ENCODE results near the gene CBLB. TPM values are rescaled to one million over a fixed set of nuclear protein-coding genes. Genes with fewer than 3 reads are reported as not detected.

Gene CBLB
- total RNA-seq, 2 experiments from 2014 or later: 86.1 to 88.2 TPM

- intact Hi-C loops (cut with micrococcal nuclease): loop anchor here (1.0 to 5.0 kb wide), 9 partner anchors 8 to 558 kb away; no protein-coding TSS in a partner anchor
- no peaks in the 10 kb centered on the region for H3K9me3 Mint-ChIP-seq
- H3K4me3 Mint-ChIP-seq: peak overlapping the region; percentile 94
- no peak for DNase-seq
- CTCF ChIA-PET: interaction anchor here (1.6 to 2.4 kb wide), 2 partner anchors 32 to 740 kb away, joined by 4 to 7 read pairs; no protein-coding TSS in a partner anchor
- POLR2A ChIA-PET: interaction anchor here (0.8 to 2.8 kb wide), 9 partner anchors 9 to 559 kb away, joined by 3 to 15 read pairs (median 4); no protein-coding TSS in a partner anchor
- H3K27me3 Mint-ChIP-seq: no peaks in the 10 kb centered on the region
- H3K4me1 Mint-ChIP-seq (ENCODE audit: low read depth): peaks cover 33% of the 10 kb centered on the region
- peak overlapping the region; percentile 94 for H3K27ac Mint-ChIP-seq
- H3K36me3 Mint-ChIP-seq: peaks cover 34% of the 10 kb centered on the region
Observed at GRCh38 chr3:105869531-105869833, 670 bp upstream of the CBLB start.

DNA sequence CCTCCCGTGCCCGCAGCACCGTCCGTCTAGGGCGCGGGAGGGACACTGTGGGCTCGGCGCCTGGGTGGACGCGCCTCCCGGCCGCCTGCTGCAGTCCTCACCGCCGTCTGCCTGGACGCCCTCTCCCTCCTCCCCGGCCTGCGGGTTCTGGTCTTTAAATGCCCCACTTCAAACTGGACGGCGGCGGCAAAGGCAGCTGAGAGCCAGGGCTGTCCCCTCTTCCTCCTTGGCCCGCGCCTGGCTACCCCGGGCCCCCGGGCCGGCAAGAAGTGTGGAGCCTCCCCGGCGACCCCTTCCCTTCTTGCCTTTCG lies 426 bp downstream of the CBLB start:
- POLR2A ChIA-PET: interaction anchor here (0.6 to 2.8 kb wide), 14 partner anchors 11 to 466 kb away, joined by 3 to 15 read pairs (median 4); no protein-coding TSS in a partner anchor
- H3K36me3 Mint-ChIP-seq: peaks cover 42% of the 10 kb centered on the region
- intact Hi-C loops (cut with micrococcal nuclease): loop anchor here (2.0 to 5.0 kb wide), 6 partner anchors 119 to 559 kb away; no protein-coding TSS in a partner anchor
- H3K27ac Mint-ChIP-seq: peak overlapping the region; percentile 94
- DNase-seq: peak; percentile 43
- H3K4me1 Mint-ChIP-seq (ENCODE audit: low read depth): peaks cover 40% of the 10 kb centered on the region
- H3K27me3 Mint-ChIP-seq: no peaks in the 10 kb centered on the region
- CTCF ChIA-PET: interaction anchor here (0.9 to 2.4 kb wide), 3 partner anchors 31 to 465 kb away, joined by 3 to 7 read pairs (median 3); no protein-coding TSS in a partner anchor
- H3K4me3 Mint-ChIP-seq: peak overlapping the region; percentile 94
- no peaks in the 10 kb centered on the region for H3K9me3 Mint-ChIP-seq

DNA sequence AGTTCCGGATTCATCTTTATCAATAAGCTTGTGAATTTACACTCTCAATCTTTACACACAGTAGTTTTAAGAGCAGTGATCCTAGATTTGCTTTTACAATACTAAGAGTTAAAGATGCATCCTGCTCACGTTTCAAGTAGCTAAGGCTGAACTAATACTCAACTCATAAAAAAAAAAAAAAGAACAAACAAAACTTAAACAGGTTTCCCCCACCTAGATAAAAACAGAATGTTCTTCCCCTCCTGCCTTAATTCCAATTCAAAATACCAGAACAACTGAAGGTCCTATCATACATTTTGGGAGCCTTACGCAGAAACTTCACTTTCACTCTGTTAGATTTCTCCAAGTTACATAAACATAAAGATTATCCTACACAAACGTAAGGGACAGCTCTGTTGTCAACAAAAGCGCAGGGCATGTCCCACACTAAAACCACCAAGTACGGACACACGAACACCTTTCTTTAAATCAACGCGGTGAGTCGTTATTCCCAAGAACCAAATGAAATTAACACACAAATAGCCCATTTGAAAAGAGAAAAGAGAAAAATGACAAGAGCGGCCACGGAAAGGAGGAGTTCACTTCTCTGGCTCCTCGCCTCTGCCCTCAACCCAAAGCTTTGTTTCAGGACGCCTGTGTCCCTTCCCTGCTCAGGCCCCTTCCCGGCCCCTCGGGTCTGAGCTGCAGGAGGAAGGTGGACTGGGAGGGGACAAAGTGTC lies 941 bp downstream of the CBLB start:
- Mint-ChIP-seq H3K4me3 (peak overlapping the region; percentile 94), H3K27me3 (no peaks in the 10 kb centered on the region), H3K9me3 (no peaks in the 10 kb centered on the region), H3K36me3 (peaks cover 42% of the 10 kb centered on the region), H3K27ac (peak overlapping the region; percentile 94), H3K4me1 (ENCODE audit: low read depth) (peaks cover 40% of the 10 kb centered on the region)
- DNase-seq: no peak
- ChIA-PET CTCF (interaction anchor here (0.6 to 2.4 kb wide), 4 partner anchors 31 to 465 kb away, joined by 3 to 7 read pairs (median 3); no protein-coding TSS in a partner anchor), POLR2A (interaction anchor here (0.7 to 2.8 kb wide), 14 partner anchors 10 to 466 kb away, joined by 3 to 15 read pairs (median 5); no protein-coding TSS in a partner anchor)
- intact Hi-C loops (cut with micrococcal nuclease): loop anchor here (1.0 to 5.0 kb wide), 9 partner anchors 119 to 559 kb away; no protein-coding TSS in a partner anchor

DNA sequence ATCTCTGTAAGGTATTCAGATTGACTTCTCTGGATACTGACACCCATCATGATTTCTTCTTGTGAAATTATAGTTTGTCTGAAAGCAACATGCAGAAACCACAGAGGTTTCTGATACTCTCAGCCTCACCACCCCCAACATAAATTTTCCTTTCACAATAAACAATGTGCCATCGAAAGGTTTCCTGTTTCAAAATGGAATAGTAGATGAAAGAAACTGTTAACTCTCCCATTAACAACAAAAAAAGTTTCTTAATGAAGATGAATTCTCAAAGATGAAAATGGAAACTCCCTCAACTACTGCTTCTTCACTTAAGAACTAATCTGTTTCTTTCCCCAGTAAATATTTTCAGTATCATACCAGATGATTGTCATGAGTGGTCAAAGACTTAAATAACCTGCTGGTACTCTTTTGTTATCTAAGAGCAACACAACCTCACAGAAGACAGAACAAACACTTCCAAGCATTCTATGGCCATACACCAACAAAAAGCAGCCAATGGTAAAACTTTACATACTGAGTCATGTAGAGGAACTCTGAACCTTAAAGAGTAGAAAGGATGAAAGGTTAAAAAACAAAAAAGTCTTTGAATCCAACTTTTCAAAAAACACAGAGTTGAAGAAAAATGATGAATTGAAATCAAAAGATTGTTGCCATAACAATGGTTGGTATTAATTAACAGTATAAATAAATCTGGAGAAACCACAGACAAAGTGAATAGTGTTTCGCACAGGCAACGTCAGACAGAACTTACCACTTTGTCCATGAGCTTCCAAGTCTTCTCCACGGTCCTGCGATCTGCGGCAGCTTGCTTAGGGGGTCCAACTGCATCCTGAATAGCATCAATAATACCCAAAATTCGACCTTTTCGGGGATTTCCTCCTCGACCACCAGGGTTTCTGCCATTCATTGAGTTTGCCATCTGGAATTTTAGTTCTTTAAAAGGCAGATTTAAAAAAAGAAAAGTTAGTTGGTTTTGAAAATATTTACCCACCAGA lies 1.9 kb downstream of the CBLB start:
- peak; percentile 33 for DNase-seq
- H3K27me3 Mint-ChIP-seq: no peaks in the 10 kb centered on the region
- CTCF ChIA-PET: interaction anchor here (0.6 to 2.4 kb wide), 4 partner anchors 30 to 180 kb away, joined by 3 to 7 read pairs (median 3); no protein-coding TSS in a partner anchor
- no peaks in the 10 kb centered on the region for H3K9me3 Mint-ChIP-seq
- intact Hi-C loops (cut with micrococcal nuclease): loop anchor here (1.0 to 5.0 kb wide), 8 partner anchors 31 to 560 kb away; no protein-coding TSS in a partner anchor
- peak overlapping the region; percentile 94 for H3K27ac Mint-ChIP-seq
- POLR2A ChIA-PET: interaction anchor here (0.8 to 2.8 kb wide), 14 partner anchors 9 to 339 kb away, joined by 3 to 15 read pairs (median 4); no protein-coding TSS in a partner anchor
- peaks cover 40% of the 10 kb centered on the region for H3K4me1 Mint-ChIP-seq (ENCODE audit: low read depth)
- H3K36me3 Mint-ChIP-seq: peaks cover 42% of the 10 kb centered on the region
- peak overlapping the region; percentile 94 for H3K4me3 Mint-ChIP-seq

DNA sequence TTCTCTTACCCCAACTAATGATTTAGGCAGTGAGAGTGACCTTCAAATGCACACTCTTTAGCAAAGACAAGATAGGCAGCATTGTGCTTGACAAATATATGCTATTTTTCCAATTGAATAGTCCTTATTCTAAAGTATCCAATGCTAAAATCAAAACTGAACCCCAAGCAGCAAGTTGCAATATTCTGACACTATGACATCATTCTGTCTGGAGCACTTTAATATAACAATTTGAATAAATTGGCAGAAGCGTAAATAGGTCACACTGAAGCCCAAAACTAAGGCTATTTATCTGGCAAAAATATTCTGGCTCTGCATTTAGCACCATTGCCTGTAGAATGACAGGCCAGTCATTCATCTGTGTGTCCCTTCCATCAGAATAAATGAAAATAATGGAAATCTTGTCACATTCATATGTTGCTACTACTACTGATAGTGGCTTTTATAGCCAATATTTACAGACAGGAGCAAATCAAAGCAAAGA lies 2.9 kb downstream of the CBLB start:
- H3K9me3 Mint-ChIP-seq: no peaks in the 10 kb centered on the region
- H3K27me3 Mint-ChIP-seq: no peaks in the 10 kb centered on the region
- H3K4me1 Mint-ChIP-seq (ENCODE audit: low read depth): peaks cover 40% of the 10 kb centered on the region
- H3K36me3 Mint-ChIP-seq: peaks cover 42% of the 10 kb centered on the region
- CTCF ChIA-PET: interaction anchor here (0.7 kb wide), 1 partner anchor 29 kb away, joined by 3 read pairs; no protein-coding TSS in a partner anchor
- intact Hi-C loops (cut with micrococcal nuclease): loop anchor here (1.0 to 5.0 kb wide), 7 partner anchors 30 to 561 kb away; no protein-coding TSS in a partner anchor
- POLR2A ChIA-PET: interaction anchor here (0.9 to 2.2 kb wide), 5 partner anchors 11 to 310 kb away, joined by 3 to 6 read pairs (median 3); no protein-coding TSS in a partner anchor
- no peak for DNase-seq
- peak overlapping the region; percentile 94 for H3K4me3 Mint-ChIP-seq
- peak overlapping the region; percentile 51 for H3K27ac Mint-ChIP-seq

GRCh38 chr3:105865016-105865623 lies 3.7 kb downstream of the CBLB start:
- peaks cover 46% of the 10 kb centered on the region for H3K36me3 Mint-ChIP-seq
- peak overlapping the region; percentile 44 for H3K4me3 Mint-ChIP-seq
- H3K27ac Mint-ChIP-seq: peak overlapping the region; percentile 7
- no peaks in the 10 kb centered on the region for H3K9me3 Mint-ChIP-seq
- H3K4me1 Mint-ChIP-seq (ENCODE audit: low read depth): peaks cover 41% of the 10 kb centered on the region
- POLR2A ChIA-PET: interaction anchor here (1.1 to 1.2 kb wide), 2 partner anchors 18 to 34 kb away, joined by 3 read pairs; no protein-coding TSS in a partner anchor
- intact Hi-C loops (cut with micrococcal nuclease): loop anchor here (5.0 kb wide), 3 partner anchors 122 to 562 kb away; no protein-coding TSS in a partner anchor
- no peak for DNase-seq
- CTCF ChIA-PET: no interaction called here
- H3K27me3 Mint-ChIP-seq: no peaks in the 10 kb centered on the region

- CTCF ChIA-PET: interaction anchor here (0.5 kb wide), 1 partner anchor 60 kb away, joined by 3 read pairs; no protein-coding TSS in a partner anchor
- intact Hi-C loops (cut with micrococcal nuclease): no loop called here
- Mint-ChIP-seq H3K4me1 (ENCODE audit: low read depth) (peaks cover 37% of the 10 kb centered on the region), H3K36me3 (peaks cover 51% of the 10 kb centered on the region), H3K27me3 (no peaks in the 10 kb centered on the region), H3K9me3 (no peaks in the 10 kb centered on the region), H3K27ac (no peak overlapping the region), H3K4me3 (peak overlapping the region; percentile 44)
- POLR2A ChIA-PET: interaction anchor here (0.7 to 1.1 kb wide), 2 partner anchors 17 to 36 kb away, joined by 3 to 4 read pairs; no protein-coding TSS in a partner anchor
- DNase-seq: no peak
Observed at GRCh38 chr3:105864212-105864611, 4.6 kb downstream of the CBLB start.

GRCh38 chr3:105863608-105864007 lies 5.2 kb downstream of the CBLB start:
- H3K9me3 Mint-ChIP-seq: no peaks in the 10 kb centered on the region
- intact Hi-C loops (cut with micrococcal nuclease): no loop called here
- ChIA-PET CTCF (interaction anchor here (0.5 kb wide), 1 partner anchor 59 kb away, joined by 3 read pairs; no protein-coding TSS in a partner anchor), POLR2A (interaction anchor here (0.7 to 1.0 kb wide), 2 partner anchors 35 to 147 kb away, joined by 3 to 4 read pairs; no protein-coding TSS in a partner anchor)
- peak overlapping the region; percentile 6 for H3K27ac Mint-ChIP-seq
- DNase-seq: no peak
- no peaks in the 10 kb centered on the region for H3K27me3 Mint-ChIP-seq
- peak overlapping the region; percentile 23 for H3K4me3 Mint-ChIP-seq
- peaks cover 41% of the 10 kb centered on the region for H3K4me1 Mint-ChIP-seq (ENCODE audit: low read depth)
- peaks cover 55% of the 10 kb centered on the region for H3K36me3 Mint-ChIP-seq

GRCh38 chr3:105862217-105862616 lies 6.6 kb downstream of the CBLB start:
- no peak overlapping the region for H3K4me3 Mint-ChIP-seq
- no peaks in the 10 kb centered on the region for H3K27me3 Mint-ChIP-seq
- H3K4me1 Mint-ChIP-seq (ENCODE audit: low read depth): peaks cover 50% of the 10 kb centered on the region
- no peak for DNase-seq
- intact Hi-C loops (cut with micrococcal nuclease): no loop called here
- no peak overlapping the region for H3K27ac Mint-ChIP-seq
- peaks cover 52% of the 10 kb centered on the region for H3K36me3 Mint-ChIP-seq
- POLR2A ChIA-PET: interaction anchor here (0.6 kb wide), 1 partner anchor 155 kb away, joined by 3 read pairs; no protein-coding TSS in a partner anchor
- H3K9me3 Mint-ChIP-seq: no peaks in the 10 kb centered on the region
- CTCF ChIA-PET: no interaction called here

DNA sequence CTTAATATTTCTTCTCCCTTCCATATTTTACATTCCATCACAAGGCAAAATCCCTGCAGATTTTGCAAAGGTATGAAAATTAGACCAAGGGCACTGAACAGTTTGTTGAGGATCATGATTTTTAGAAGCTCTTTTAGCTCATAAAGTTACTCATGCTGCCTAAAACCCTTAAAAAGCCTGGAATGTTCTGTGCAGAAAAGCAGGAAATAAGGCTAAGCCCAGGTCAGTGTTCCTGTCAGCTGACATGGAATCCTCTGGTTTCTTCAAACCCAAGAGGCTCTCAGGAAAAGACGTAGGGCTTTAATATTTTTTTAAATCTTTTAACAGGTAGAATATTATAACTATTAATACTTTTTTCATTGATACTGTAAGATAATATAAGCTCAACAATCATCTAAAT lies 8.2 kb downstream of the CBLB start:
- H3K27me3 Mint-ChIP-seq: no peaks in the 10 kb centered on the region
- H3K36me3 Mint-ChIP-seq: peaks cover 43% of the 10 kb centered on the region
- peaks cover 40% of the 10 kb centered on the region for H3K4me1 Mint-ChIP-seq (ENCODE audit: low read depth)
- no peak overlapping the region for H3K4me3 Mint-ChIP-seq
- CTCF ChIA-PET: interaction anchor here (0.9 kb wide), 1 partner anchor 174 kb away, joined by 5 read pairs; no protein-coding TSS in a partner anchor
- H3K27ac Mint-ChIP-seq: no peak overlapping the region
- H3K9me3 Mint-ChIP-seq: no peaks in the 10 kb centered on the region
- intact Hi-C loops (cut with micrococcal nuclease): no loop called here
- no peak for DNase-seq
- POLR2A ChIA-PET: no interaction called here

Measured in activated CD4-positive, alpha-beta memory T cell treated with anti-CD3 and anti-CD28 coated beads for 36 hours (primary cell).